HEK293T (cell line): Measurements from ENCODE around the gene NAPB.
A peak's percentile ranks its signal among the peaks of the same experiment; 100 is the strongest.

Experiments
- CTCF ChIA-PET: fragments of 350-600 bp; formaldehyde crosslinking; extraction: SDS; loops from one replicate; lab custom pipeline; 2021; ENCODE audit warnings: antibody characterized with exemption, inconsistent platforms; lab: Yijun Ruan, JAX
- POLR2A ChIA-PET: fragments of 350-600 bp; formaldehyde crosslinking; extraction: SDS; loops from one replicate; lab custom pipeline; 2020; ENCODE audit warnings: antibody characterized with exemption, inconsistent platforms; lab: Yijun Ruan, JAX
- DNase-seq: peaks from one replicate; pipeline ENCODE4 v3.0.0; 2012; ENCODE audit warnings: mixed read lengths; ENCODE audit errors: extremely low spot score
- ARNT ChIP-seq: fragments of 450-650 bp; IDR thresholded peaks from 2 replicates; pipeline ENCODE4 v1.6.1; 2017; ENCODE audit warnings: mild to moderate bottlenecking
- BHLHE40 ChIP-seq: fragments of 450-650 bp; IDR thresholded peaks from 2 replicates; pipeline ENCODE4 v1.6.1; 2016; ENCODE audit warnings: mild to moderate bottlenecking, moderate library complexity, borderline replicate concordance
- CTBP1 ChIP-seq: fragments of 450-650 bp; IDR thresholded peaks from 2 replicates; pipeline ENCODE4 v1.6.1; 2016; ENCODE audit warnings: borderline replicate concordance
- FOXA1 ChIP-seq: fragments of 450-650 bp; IDR thresholded peaks from 2 replicates; pipeline ENCODE4 v1.6.1; 2016; ENCODE audit warnings: mild to moderate bottlenecking
- FOXK2 ChIP-seq: fragments of 450-650 bp; IDR thresholded peaks from 2 replicates; pipeline ENCODE4 v1.6.1; 2016; ENCODE audit warnings: mild to moderate bottlenecking
- FOXM1 ChIP-seq: fragments of 450-650 bp; IDR thresholded peaks from 2 replicates; pipeline ENCODE4 v1.6.1; 2017; ENCODE audit warnings: mild to moderate bottlenecking, borderline replicate concordance
- HDGF ChIP-seq: fragments of 450-650 bp; IDR thresholded peaks from 2 replicates; pipeline ENCODE4 v1.6.1; 2017; ENCODE audit warnings: antibody characterized with exemption, borderline replicate concordance
- L3MBTL2 ChIP-seq: fragments of 450-650 bp; conservative IDR thresholded peaks from 2 replicates; pipeline ENCODE4 v1.6.1; 2016; ENCODE audit warnings: mild to moderate bottlenecking
- LEF1 ChIP-seq: fragments of 450-650 bp; IDR thresholded peaks from 2 replicates; pipeline ENCODE4 v1.6.1; 2017; ENCODE audit warnings: mild to moderate bottlenecking, borderline replicate concordance
- NFRKB ChIP-seq: fragments of 450-650 bp; IDR thresholded peaks from 2 replicates; pipeline ENCODE4 v1.6.1; 2016; ENCODE audit warnings: mild to moderate bottlenecking, moderate library complexity
- PKNOX1 ChIP-seq: fragments of 450-650 bp; IDR thresholded peaks from 2 replicates; pipeline ENCODE4 v1.6.1; 2016
- SP1 ChIP-seq: fragments of 450-650 bp; IDR thresholded peaks from 2 replicates; pipeline ENCODE4 v1.6.1; 2017
- SUZ12 ChIP-seq: fragments of 450-650 bp; IDR thresholded peaks from 2 replicates; pipeline ENCODE4 v1.6.1; 2016; ENCODE audit warnings: mild to moderate bottlenecking
- TARDBP ChIP-seq: fragments of 450-650 bp; IDR thresholded peaks from 2 replicates; pipeline ENCODE4 v1.6.1; 2016
- ZNF384 ChIP-seq: fragments of 450-650 bp; IDR thresholded peaks from 2 replicates; pipeline ENCODE4 v1.6.1; 2016

The NAPB gene

DNA sequence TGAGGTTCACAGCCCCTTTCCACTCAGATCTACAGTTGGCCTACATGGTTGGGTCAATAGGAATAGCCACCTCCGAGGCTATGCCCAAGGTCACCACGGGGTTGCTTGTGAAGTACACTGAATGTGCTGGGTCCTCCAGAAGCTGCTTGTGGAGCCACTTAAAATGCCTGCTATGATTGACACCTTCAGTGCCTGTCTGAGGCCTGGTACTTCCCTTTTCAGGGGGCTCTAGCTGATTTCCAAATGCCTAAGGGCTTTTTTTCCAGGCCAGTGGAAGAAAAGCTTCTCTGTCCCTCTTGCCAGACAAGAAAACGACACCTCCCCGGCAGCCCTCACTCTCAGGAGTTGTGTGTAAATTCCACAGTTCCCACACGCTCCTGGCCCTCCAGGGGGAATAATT is 77.0 kb downstream of the NAPB start:
- CTCF ChIA-PET, result no interaction called here
- POLR2A ChIA-PET, result no interaction called here
- no peak for DNase-seq
- no peak for TF ChIP-seq CTBP1

DNA sequence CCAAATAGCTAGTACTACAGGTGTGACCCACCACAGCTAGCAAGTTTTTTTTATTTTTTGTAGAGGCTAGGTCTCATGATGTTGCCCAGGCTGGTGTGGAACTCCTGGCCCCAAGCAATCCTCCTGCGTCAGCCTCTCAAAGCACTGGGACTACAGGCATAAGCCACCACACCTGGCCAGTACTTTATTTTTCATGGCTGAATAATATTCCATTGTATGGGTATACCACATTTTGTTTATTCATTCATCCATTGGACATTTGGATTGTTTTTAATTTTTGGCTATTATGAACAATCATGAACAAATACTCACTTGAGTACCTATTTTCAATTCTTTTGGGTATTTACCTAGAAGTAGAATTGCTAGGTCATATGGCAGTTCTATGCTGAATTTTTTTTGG is 77.7 kb downstream of the NAPB start:
- no peak for DNase-seq
- ChIA-PET POLR2A (no interaction called here), CTCF (no interaction called here)
- TF ChIP-seq LEF1, result no peak
- TF ChIP-seq ARNT, result no peak
- no peak for TF ChIP-seq TARDBP
- TF ChIP-seq ZNF384, result no peak
- TF ChIP-seq NFRKB, result no peak
- no peak for TF ChIP-seq PKNOX1
- no peak for TF ChIP-seq HDGF
- TF ChIP-seq FOXM1, result no peak
- no peak for TF ChIP-seq FOXA1

DNA sequence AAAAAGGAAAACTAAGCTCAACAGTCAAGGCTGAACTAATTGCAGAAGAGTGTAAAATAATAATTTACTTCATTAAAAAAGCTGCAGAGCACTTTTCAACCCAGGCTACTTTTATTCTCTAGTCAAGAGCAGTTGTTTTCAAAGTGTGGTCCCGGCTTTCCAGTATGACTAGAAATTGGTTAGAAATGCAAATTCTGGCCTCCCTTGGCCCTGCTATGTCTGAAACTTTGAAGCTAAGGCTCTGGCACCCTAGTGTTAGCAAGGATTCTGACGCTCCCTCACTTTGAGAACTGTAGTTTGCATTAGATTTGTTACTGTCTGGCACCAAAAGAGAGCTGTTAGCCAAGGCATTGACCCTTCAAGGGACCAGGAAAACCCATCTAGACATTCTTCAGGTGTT is 80.2 kb downstream of the NAPB start:
- ChIA-PET CTCF (interaction anchor here (0.6 to 3.7 kb wide), 6 partner anchors 9 to 650 kb away, joined by 3 to 24 read pairs (median 4); partner anchors contain the start of gene NXT1), POLR2A (interaction anchor here (1.9 to 3.7 kb wide), 3 partner anchors 9 to 650 kb away, joined by 6 to 39 read pairs (median 11); partner anchors contain the start of gene NXT1)
- no peak for TF ChIP-seq LEF1
- no peak for TF ChIP-seq FOXA1
- DNase-seq, result no peak

DNA sequence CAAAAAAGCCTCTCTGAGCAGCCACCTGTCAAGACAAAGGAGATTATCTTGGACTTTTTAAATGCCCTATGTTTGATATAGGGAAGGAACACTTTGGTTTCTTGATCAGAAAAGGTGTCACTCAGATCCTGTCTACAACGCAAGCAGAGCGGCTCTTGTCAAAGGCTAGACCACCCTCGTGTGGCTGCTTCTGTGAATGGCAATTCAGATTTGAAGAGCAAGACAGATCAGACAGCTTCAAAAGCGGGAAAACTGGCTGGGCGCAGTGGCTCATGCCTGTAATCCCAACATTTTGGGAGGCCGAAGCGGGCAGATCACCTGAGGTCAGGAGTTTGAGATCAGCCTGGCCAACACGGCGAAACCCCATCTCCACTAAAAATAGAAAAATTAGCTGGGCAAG is 80.8 kb downstream of the NAPB start:
- ChIA-PET CTCF (interaction anchor here (0.6 to 3.7 kb wide), 9 partner anchors 9 to 649 kb away, joined by 3 to 24 read pairs (median 3); partner anchors contain the start of genes NXT1 and THBD), POLR2A (interaction anchor here (1.9 to 3.7 kb wide), 3 partner anchors 10 to 649 kb away, joined by 6 to 39 read pairs (median 11); partner anchors contain the start of gene NXT1)
- peak; percentile 64 for DNase-seq
- peak; percentile 61 for TF ChIP-seq L3MBTL2
- TF ChIP-seq FOXK2, result no peak
- TF ChIP-seq PKNOX1, result peak; percentile 78
- TF ChIP-seq ZNF384, result no peak
- TF ChIP-seq ARNT, result no peak

GRCh38 chr20:23339986-23340385 is 81.3 kb downstream of the NAPB start:
- DNase-seq, result no peak
- CTCF ChIA-PET, result interaction anchor here (0.7 to 3.7 kb wide), 9 partner anchors 10 to 649 kb away, joined by 3 to 24 read pairs (median 3); partner anchors contain the start of genes NXT1 and THBD
- TF ChIP-seq FOXA1 (no peak), NFRKB (no peak), ZNF384 (no peak), SUZ12 (no peak), HDGF (no peak), TARDBP (no peak), FOXK2 (no peak)
- POLR2A ChIA-PET, result interaction anchor here (1.9 to 3.7 kb wide), 3 partner anchors 11 to 649 kb away, joined by 6 to 39 read pairs (median 11); partner anchors contain the start of gene NXT1

DNA sequence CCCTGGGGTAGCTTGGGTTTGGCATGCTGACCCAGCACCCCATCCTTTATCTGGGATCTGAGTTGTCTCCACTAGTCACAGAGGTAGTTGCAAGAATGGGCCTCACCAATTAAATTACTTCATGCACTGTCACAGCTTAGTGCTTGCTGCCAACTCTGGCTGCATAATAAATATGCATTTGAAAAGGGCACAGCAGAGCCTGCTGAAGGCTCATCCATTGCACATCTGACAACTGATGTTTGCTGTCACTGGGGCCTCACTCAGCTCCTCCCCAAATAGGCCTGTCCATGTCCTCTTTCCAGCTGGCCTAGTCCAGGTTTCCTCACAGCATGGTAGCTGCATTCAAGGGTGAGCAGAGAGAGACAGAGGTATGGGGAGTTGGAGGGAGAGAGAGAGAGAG is 84.0 kb downstream of the NAPB start:
- CTCF ChIA-PET, result no interaction called here
- TF ChIP-seq SUZ12, result no peak
- TF ChIP-seq ZNF384, result no peak
- no peak for TF ChIP-seq NFRKB
- TF ChIP-seq ARNT, result no peak
- TF ChIP-seq SP1, result no peak
- no peak for TF ChIP-seq FOXM1
- TF ChIP-seq TARDBP, result no peak
- TF ChIP-seq HDGF, result no peak
- TF ChIP-seq BHLHE40, result no peak
- POLR2A ChIA-PET, result interaction anchor here (1.3 kb wide), 1 partner anchor 12 kb away, joined by 6 read pairs; the partner anchor contains the start of gene NXT1
- no peak for DNase-seq

GRCh38 chr20:23336476-23336875 is 84.8 kb downstream of the NAPB start:
- ChIA-PET POLR2A (interaction anchor here (1.3 kb wide), 1 partner anchor 13 kb away, joined by 6 read pairs; the partner anchor contains the start of gene NXT1), CTCF (no interaction called here)
- DNase-seq, result no peak
- TF ChIP-seq SP1 (no peak), SUZ12 (no peak), TARDBP (no peak), FOXM1 (no peak), HDGF (no peak), CTBP1 (no peak), L3MBTL2 (no peak), BHLHE40 (no peak), PKNOX1 (no peak), FOXA1 (no peak), ZNF384 (no peak), FOXK2 (no peak), LEF1 (no peak)
